Spleen (tissue), 11 donors: Measurements from ENCODE around the gene SLC39A13. TPM values are rescaled to one million over a fixed set of nuclear protein-coding genes. Genes with fewer than 3 reads are reported as not detected.

Experiments
- DNase-seq: peaks from one replicate; pipeline ENCODE4 v3.0.0-alpha.2; 2020
- H3K27ac ChIP-seq, 8 donors: fragments of 200-600 bp; sonication (generic) in 7 of 8; 1 replicate in 4 of 8; 2 replicates in 4 of 8; pipeline versions ENCODE4 v1.5.0 to v1.8.0; 2016 to 2021; ENCODE audit warnings: inconsistent platforms in 4 of 8, mild to moderate bottlenecking in 4 of 8, moderate library complexity in 1 of 8
- H3K27me3 ChIP-seq, 7 donors: fragments of 200-600 bp; sonication (generic) in 6 of 7; replicated peaks in 1 of 7; 1 replicate in 4 of 7; 2 replicates in 3 of 7; pipeline versions ENCODE4 v1.5.0 to v1.8.0; 2016 to 2021; ENCODE audit warnings: inconsistent platforms in 3 of 7, mild to moderate bottlenecking in 1 of 7
- H3K36me3 ChIP-seq, 6 donors: fragments of 200-600 bp; sonication (generic) in 5 of 6; 1 replicate in 4 of 6; 2 replicates in 2 of 6; pipeline versions ENCODE4 v1.5.0 to v1.8.0; 2016 to 2021; ENCODE audit warnings: inconsistent platforms in 2 of 6
- H3K4me1 ChIP-seq, 6 donors: fragments of 200-600 bp; sonication (generic) in 5 of 6; 1 replicate in 3 of 6; 2 replicates in 3 of 6; pipeline versions ENCODE4 v1.5.0 to v1.8.0; 2016 to 2021; ENCODE audit warnings: inconsistent platforms in 3 of 6
- H3K4me3 ChIP-seq, 8 donors: fragments of 200-600 bp; sonication (generic) in 7 of 8; 1 replicate in 4 of 8; 2 replicates in 4 of 8; pipeline versions ENCODE4 v1.5.0 to v1.8.0; 2016 to 2021; ENCODE audit warnings: inconsistent platforms in 4 of 8, mild to moderate bottlenecking in 4 of 8, moderate library complexity in 2 of 8
- H3K9me3 ChIP-seq, 8 donors: fragments of 200-600 bp; sonication (generic) in 7 of 8; 1 replicate in 4 of 8; 2 replicates in 4 of 8; pipeline versions ENCODE4 v1.5.0 to v1.8.0; 2016 to 2021; ENCODE audit warnings: inconsistent platforms in 4 of 8
- POLR2A ChIP-seq, 3 donors: fragments of 450-650 bp; IDR thresholded peaks; one replicate each; pipeline ENCODE4 v1.5.1; 2017; ENCODE audit warnings: antibody characterized with exemption in 3 of 3, mild to moderate bottlenecking in 1 of 3
- POLR2AphosphoS5 ChIP-seq, 3 donors: sonication (generic); formaldehyde crosslinking; IDR thresholded peaks; one replicate each; pipeline ENCODE4 v1.5.1; 2017; ENCODE audit warnings: antibody characterized with exemption in 3 of 3
- WGBS, 5 donors: extraction: QIAGEN DNeasy Blood & Tissue Kit in 3 of 5; methylation state at CpG; one replicate each; pipeline versions ENCODE4 v1.1.5 to v1.1.7; 2013 to 2018; 5-methylcytosine and 5-hydroxymethylcytosine counted together
- intact Hi-C: fragments of 100-400 bp; cut with DNase I; formaldehyde crosslinking; loops from one replicate; pipeline ENCODE4 v1.15.0; 2023; ENCODE audit warnings: low total_unique reads
- polyA plus RNA-seq, 3 donors: library from polyadenylated mRNA; stranded (reverse); fragments of 200-250 nt; gene quantifications; one replicate each; pipeline ENCODE4 v1.2.1, GENCODE V29; 2013
- total RNA-seq, 7 donors: library from RNA; depleted of rRNA in 3 of 7; stranded (reverse); fragments of >200 nt in 3 of 7; fragmentation: NEBNext Ultra II Directional in 4 of 7; extraction: Animal tissue kit (Norgen Biotek cat#: 25700) in 4 of 7; gene quantifications; one replicate each; pipeline versions ENCODE4 v1.1.0 to v1.2.1, GENCODE V29; 2016 to 2021
- TF ChIP-seq, protein P1 (sequence below), 11 experiments: fragments of 200-600 bp in 7 of 11; fragments of 450-650 bp in 4 of 11; sonication (generic) in 4 of 11; IDR thresholded peaks in 8 of 11; conservative IDR thresholded peaks in 3 of 11; 1 replicate in 7 of 11; 2 replicates in 4 of 11; pipeline versions ENCODE4 v1.4.0 to v1.8.0; 2016 to 2021; ENCODE audit warnings: antibody characterized with exemption in 11 of 11, inconsistent platforms in 4 of 11, mild to moderate bottlenecking in 1 of 11
- donor health status: healthy with polysubstance abuse.
- donor health status: DM: no; HTN: no; CAD: no; lungs with moderate emphysema.
- donor health status: DM: no; HTN: no; CAD: no.
- donor health status: Bipolar disorder and iron deficiency.
- donor health status: healthy.
- donor health status: DM: no; HTN: no; CAD: no.
- donor health status: DM: yes; HTN: yes; CAD: no.

Gene SLC39A13
- total and polyA plus RNA-seq, 10 donors: 21.7 to 48.4 (median 40.4) TPM

DNA sequence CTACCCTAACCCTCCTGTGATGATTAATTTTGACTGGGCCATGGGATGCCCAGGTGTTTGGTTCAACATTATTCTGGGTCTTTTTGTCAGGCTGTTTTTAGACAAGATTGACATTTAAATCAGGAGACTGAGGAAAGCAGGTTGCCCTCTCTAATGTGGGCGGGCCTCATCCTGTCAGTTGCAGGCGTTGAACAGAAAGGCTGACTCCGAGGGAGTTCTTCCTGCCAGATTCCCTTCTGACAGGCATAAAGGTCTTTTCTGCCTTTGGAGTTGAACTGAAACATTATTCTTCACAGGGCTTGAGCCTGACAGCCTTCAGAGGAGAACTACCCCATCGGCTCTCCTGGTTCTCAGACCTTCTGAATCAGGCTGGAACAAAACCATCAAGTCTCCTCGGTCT lies 22.1 kb downstream of the SLC39A13 start:
- intact Hi-C loops: no loop called here
- WGBS, 5 donors: 52 to 70% (median 62%) methylated on average over 5 of the region's 5 CpGs
- no peak overlapping the region for H3K27ac ChIP-seq
- TF ChIP-seq, protein P1, sequence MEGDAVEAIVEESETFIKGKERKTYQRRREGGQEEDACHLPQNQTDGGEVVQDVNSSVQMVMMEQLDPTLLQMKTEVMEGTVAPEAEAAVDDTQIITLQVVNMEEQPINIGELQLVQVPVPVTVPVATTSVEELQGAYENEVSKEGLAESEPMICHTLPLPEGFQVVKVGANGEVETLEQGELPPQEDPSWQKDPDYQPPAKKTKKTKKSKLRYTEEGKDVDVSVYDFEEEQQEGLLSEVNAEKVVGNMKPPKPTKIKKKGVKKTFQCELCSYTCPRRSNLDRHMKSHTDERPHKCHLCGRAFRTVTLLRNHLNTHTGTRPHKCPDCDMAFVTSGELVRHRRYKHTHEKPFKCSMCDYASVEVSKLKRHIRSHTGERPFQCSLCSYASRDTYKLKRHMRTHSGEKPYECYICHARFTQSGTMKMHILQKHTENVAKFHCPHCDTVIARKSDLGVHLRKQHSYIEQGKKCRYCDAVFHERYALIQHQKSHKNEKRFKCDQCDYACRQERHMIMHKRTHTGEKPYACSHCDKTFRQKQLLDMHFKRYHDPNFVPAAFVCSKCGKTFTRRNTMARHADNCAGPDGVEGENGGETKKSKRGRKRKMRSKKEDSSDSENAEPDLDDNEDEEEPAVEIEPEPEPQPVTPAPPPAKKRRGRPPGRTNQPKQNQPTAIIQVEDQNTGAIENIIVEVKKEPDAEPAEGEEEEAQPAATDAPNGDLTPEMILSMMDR (IDR thresholded peaks at IDR 0.05 in 8 of 11, conservative IDR thresholded peaks at IDR 0.05 in 3 of 11): no peak
- TF ChIP-seq POLR2A (IDR thresholded peaks at IDR 0.05): no peak
- TF ChIP-seq POLR2AphosphoS5 (IDR thresholded peaks at IDR 0.05): no peak
- H3K36me3 ChIP-seq: no peaks in the 10 kb centered on the region
- peaks cover under 1 to 12% (median 6%) of the 10 kb centered on the region in 6 donors for H3K4me1 ChIP-seq
- H3K9me3 ChIP-seq: no peaks in the 10 kb centered on the region
- H3K4me3 ChIP-seq: no peak overlapping the region
- no peak for DNase-seq
- H3K27me3 ChIP-seq: no peaks in the 10 kb centered on the region

DNA sequence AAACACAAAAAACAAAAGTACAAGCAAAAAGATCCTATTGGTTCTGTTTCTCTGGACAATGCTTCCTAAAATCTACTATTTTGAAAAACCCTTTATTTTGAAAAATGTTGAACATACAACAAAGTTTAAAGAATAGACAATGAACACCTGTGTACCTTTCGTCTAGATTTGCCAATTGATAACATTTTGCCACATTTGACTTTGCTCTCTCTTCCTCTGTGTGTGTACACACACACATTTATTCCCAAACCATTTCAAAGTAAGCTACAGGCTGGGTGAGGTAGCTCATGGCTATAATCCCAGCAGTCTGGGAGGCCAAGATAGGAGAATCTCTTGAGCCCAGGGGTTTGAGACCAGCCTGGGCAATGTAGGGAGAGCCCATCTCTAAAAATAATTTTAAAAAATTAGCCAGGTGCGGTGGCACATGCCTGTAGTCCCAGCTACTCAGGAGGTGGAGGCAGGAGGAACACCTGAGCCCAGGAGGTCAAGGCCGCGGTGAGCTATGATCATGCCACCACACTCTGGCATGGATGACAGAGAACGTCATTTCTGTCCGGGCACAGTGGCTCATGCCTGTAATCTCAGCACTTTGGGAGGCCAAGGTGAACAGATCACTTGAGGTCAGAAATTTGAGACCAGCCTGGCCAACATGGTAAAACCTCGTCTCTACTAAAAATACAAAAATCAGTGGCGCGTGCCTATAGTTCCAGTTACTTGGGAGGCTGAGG lies 23.1 kb downstream of the SLC39A13 start:
- Histone ChIP-seq H3K36me3 (no peaks in the 10 kb centered on the region), H3K4me1 (peaks cover 0 to 8% (median 4%) of the 10 kb centered on the region in 6 donors), H3K27me3 (no peaks in the 10 kb centered on the region), H3K4me3 (no peak overlapping the region), H3K27ac (no peak overlapping the region), H3K9me3 (no peaks in the 10 kb centered on the region)
- 91 to 95% (median 92%) methylated on average over 9 of the region's 9 CpGs for WGBS, 5 donors
- intact Hi-C loops: no loop called here
- DNase-seq: no peak
- TF ChIP-seq, protein P1 (IDR thresholded peaks at IDR 0.05 in 8 of 11, conservative IDR thresholded peaks at IDR 0.05 in 3 of 11): no peak
- no peak for TF ChIP-seq POLR2A (IDR thresholded peaks at IDR 0.05)
- TF ChIP-seq POLR2AphosphoS5 (IDR thresholded peaks at IDR 0.05): no peak

DNA sequence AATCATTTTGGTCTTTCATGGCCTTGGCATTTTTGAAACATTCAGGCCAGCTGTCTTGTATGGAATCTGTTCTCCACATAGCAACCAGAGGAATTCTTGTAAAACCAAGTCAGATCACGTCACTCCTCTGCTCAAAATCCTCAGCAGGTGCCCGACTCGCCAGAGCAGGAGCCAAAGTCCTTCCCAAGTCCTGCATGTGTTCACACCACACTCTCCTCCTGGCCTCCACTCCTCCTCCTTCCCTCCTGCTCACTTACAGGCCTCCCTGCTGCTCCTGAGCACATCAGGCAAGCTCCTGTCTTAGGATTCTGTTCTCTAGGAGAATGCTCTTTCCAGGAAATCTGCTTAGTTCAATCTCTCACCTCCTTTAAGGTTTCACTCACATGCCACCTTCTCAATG lies 24.8 kb downstream of the SLC39A13 start:
- intact Hi-C loops: no loop called here
- 87 to 95% (median 90%) methylated on average over 3 of the region's 3 CpGs for WGBS, 5 donors
- DNase-seq: no peak
- no peak overlapping the region for H3K4me3 ChIP-seq
- TF ChIP-seq POLR2A (IDR thresholded peaks at IDR 0.05): no peak
- TF ChIP-seq, protein P1 (IDR thresholded peaks at IDR 0.05 in 8 of 11, conservative IDR thresholded peaks at IDR 0.05 in 3 of 11): no peak
- TF ChIP-seq POLR2AphosphoS5 (IDR thresholded peaks at IDR 0.05): no peak
- no peaks in the 10 kb centered on the region for H3K27me3 ChIP-seq
- no peak overlapping the region for H3K27ac ChIP-seq
- no peaks in the 10 kb centered on the region for H3K36me3 ChIP-seq
- H3K4me1 ChIP-seq: no peaks in the 10 kb centered on the region
- peaks cover 0 to 3% (median 0%) of the 10 kb centered on the region in 8 donors for H3K9me3 ChIP-seq

DNA sequence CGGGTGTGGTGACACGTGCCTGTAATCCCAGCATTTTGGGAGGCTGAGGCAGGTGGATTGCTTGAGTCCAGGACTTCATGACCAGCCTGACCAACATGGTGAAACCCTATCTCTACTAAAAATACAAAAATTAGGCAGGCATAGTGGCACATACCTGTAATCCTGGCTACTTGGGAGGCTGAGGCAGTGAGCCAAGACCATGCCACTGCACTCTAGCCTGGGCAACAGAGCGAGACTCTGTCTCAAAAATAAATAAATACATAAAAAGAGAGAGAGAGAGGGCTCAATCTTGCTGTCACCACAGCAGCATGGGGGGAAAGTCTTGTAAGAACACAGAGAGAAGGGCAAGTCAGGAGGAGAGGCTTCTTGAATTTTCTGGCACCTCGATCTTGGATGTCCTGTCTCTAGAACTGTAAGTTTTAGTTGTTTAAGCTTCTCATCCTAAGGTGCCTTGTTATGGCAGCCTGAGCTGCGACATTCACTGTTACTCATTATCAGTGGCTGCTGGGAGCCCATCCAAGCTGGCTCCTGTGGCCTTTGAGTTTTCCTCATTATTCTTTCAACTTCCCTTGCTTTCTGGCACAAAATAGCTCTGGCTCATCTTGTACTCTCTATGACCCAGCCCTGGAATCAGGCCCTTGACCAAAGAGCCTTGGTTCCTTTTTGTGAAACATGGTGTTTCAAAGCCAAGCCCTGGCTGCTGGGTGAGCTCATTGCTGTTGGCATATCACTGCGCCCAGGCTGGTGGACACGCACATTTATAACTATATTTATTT lies 25.8 kb downstream of the SLC39A13 start:
- DNase-seq: no peak
- 79 to 88% (median 83%) methylated on average over 7 of the region's 7 CpGs for WGBS, 5 donors
- Histone ChIP-seq H3K9me3 (peaks cover 0 to 3% (median 0%) of the 10 kb centered on the region in 8 donors), H3K27me3 (no peaks in the 10 kb centered on the region), H3K4me3 (no peak overlapping the region), H3K4me1 (no peaks in the 10 kb centered on the region), H3K27ac (peak overlapping the region in 1 of 8 donors; percentile 23), H3K36me3 (no peaks in the 10 kb centered on the region)
- TF ChIP-seq POLR2A (IDR thresholded peaks at IDR 0.05) (no peak), POLR2AphosphoS5 (IDR thresholded peaks at IDR 0.05) (no peak)
- TF ChIP-seq, protein P1 (IDR thresholded peaks at IDR 0.05 in 8 of 11, conservative IDR thresholded peaks at IDR 0.05 in 3 of 11): no peak
- intact Hi-C loops: no loop called here
